A549 (cell line): ENCODE measurements around the gene PSAT1. TPM values are rescaled to one million over a fixed set of nuclear protein-coding genes. Genes with fewer than 3 reads are reported as not detected.

ENCODE experiments used
- ATAC-seq, 2 experiments: fragments of 200-7000 bp in 1 of 2; fragments of >200 bp in 1 of 2; cut with Nextera tagmentation in 1 of 2; cut with Tn5 transposase in 1 of 2; 3 replicates each; pipeline versions ENCODE4 v1.8.0 to v1.9.1; 2018 to 2020; ENCODE audit warnings: mild to moderate bottlenecking in 1 of 2, moderate library complexity in 1 of 2
- CTCF ChIA-PET: fragments of 300-600 bp; sonication (Branson Sonifier 250); formaldehyde crosslinking; extraction: SDS; loops from one replicate; lab custom pipeline; 2021; ENCODE audit warnings: antibody characterized with exemption, inconsistent platforms; lab: Yijun Ruan, JAX
- POLR2A ChIA-PET: fragments of 350-600 bp; formaldehyde crosslinking; extraction: SDS; loops from one replicate; lab custom pipeline; 2021; ENCODE audit warnings: antibody characterized with exemption, inconsistent platforms; lab: Yijun Ruan, JAX
- DNase-seq, 2 experiments: peaks; one replicate each; pipeline versions ENCODE4 v3.0.0 to v3.0.0-alpha.2; 2011 to 2016; ENCODE audit warnings: low read depth in 1 of 2, low spot score in 1 of 2
- FAIRE-seq: peaks from 2 replicates; lab custom pipeline; 2011; peaks lifted over from hg19 to GRCh38; lab: Jason Lieb, UNC
- H3K27ac ChIP-seq, 2 experiments: fragments of >200 bp; sonication (Bioruptor Twin); formaldehyde crosslinking; 3 replicates each; pipeline ENCODE4 v1.5.1; 2016 to 2017
- H3K4me1 ChIP-seq: fragments of >200 bp; sonication (Bioruptor Twin); formaldehyde crosslinking; 3 replicates; pipeline ENCODE4 v1.6.1; 2016
- H3K4me2 ChIP-seq: fragments of >200 bp; sonication (Bioruptor Twin); formaldehyde crosslinking; 3 replicates; pipeline ENCODE4 v1.6.1; 2016
- H3K4me3 ChIP-seq: fragments of >200 bp; sonication (Bioruptor Twin); formaldehyde crosslinking; 3 replicates; pipeline ENCODE4 v1.5.1; 2016
- H3K9me3 ChIP-seq: fragments of >200 bp; sonication (Bioruptor Twin); formaldehyde crosslinking; 3 replicates; pipeline ENCODE4 v1.6.1; 2016
- CHD4 ChIP-seq: fragments of 200-600 bp; sonication (generic); IDR thresholded peaks from 2 replicates; pipeline ENCODE4 v1.6.1; 2016; ENCODE audit warnings: antibody characterized with exemption, mild to moderate bottlenecking, borderline replicate concordance
- HOXB5 ChIP-seq: fragments of 250-450 bp; sonication (Bioruptor Pico); IDR thresholded peaks from 2 replicates; pipeline ENCODE4 v1.5.0; 2020; ENCODE audit warnings: mild to moderate bottlenecking, moderate library complexity
- MAFK ChIP-seq: fragments of 450-650 bp; IDR thresholded peaks from 2 replicates; pipeline ENCODE4 v1.6.1; 2014; ENCODE audit not compliant: partially characterized antibody
- MYC ChIP-seq: IDR thresholded peaks from 2 replicates; pipeline ENCODE4 v1.6.1; 2012; ENCODE audit warnings: mild to moderate bottlenecking, inconsistent platforms, low read length, improper control_type of control experiment, borderline replicate concordance
- NFE2L2 ChIP-seq: fragments of 150-350 bp; conservative IDR thresholded peaks from 2 replicates; pipeline ENCODE4 v1.6.1; 2014; ENCODE audit warnings: low read length
- ZNF302 ChIP-seq: fragments of 250-450 bp; sonication (Bioruptor Pico); IDR thresholded peaks from 2 replicates; pipeline ENCODE4 v1.9.0; 2021; ENCODE audit warnings: inconsistent platforms, mild to moderate bottlenecking, moderate library complexity
- WGBS: methylation state at CpG from one replicate; pipeline ENCODE4 v1.1.6; 2017; ENCODE audit errors: missing lambda C conversion rate; 5-methylcytosine and 5-hydroxymethylcytosine counted together
- polyA plus RNA-seq, 4 experiments: library from polyadenylated mRNA; depleted of rRNA in 3 of 4; stranded (reverse); fragments of >200 nt; fragmentation: RNase III in 1 of 4; extraction: RNeasy Plus Mini Kit Qiagen cat#74134 plus additional on column Dnase treatment in 1 of 4; gene quantifications; 2 replicates in 3 of 4; 3 replicates in 1 of 4; pipeline ENCODE4 v1.2.3, GENCODE V29; 2011 to 2017
- TF ChIP-seq, protein P1 (sequence below): IDR thresholded peaks from 2 replicates; pipeline ENCODE4 v1.6.1; 2012; ENCODE audit warnings: low read depth, borderline replicate concordance
- TF ChIP-seq, protein P2 (sequence below): fragments of >200 bp; sonication (Bioruptor Twin); formaldehyde crosslinking; IDR thresholded peaks from 3 replicates; pipeline ENCODE4 v1.6.1; 2016
- TF ChIP-seq, protein P3 (sequence below): fragments of 200-600 bp; sonication (generic); IDR thresholded peaks from 2 replicates; pipeline ENCODE4 v1.6.1; 2016; ENCODE audit warnings: antibody characterized with exemption, mild to moderate bottlenecking, moderate library complexity
- TF ChIP-seq, protein P4 (sequence below): IDR thresholded peaks from 2 replicates; pipeline ENCODE4 v1.6.1; 2012

PSAT1 gene
- polyA plus RNA-seq, 2 of the 4 experiments (the other 2 are of a cell fraction) = 200 to 529 TPM

DNA sequence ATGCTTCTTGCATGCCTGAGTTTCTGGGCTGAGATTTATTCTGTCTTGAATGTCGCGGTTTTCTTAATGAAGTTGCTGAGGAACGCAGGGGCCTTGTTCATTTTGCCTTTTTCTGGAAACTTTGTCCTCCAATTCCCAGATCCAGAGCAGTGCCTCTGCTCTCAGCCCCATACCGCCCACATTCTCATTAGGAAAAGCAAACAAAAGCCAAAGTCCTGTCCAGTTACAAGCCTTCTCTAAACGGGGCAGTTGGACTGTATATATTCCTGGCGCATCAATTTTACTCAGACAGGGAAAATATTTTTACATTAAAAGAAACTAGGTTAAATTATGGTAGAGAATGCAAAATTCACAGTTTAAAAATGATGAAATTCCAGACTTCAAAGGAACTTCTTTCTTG, 1.2 kb upstream of the PSAT1 start:
- DNase-seq = no peak
- Histone ChIP-seq H3K27ac (peak overlapping the region; percentile 97 to 99), H3K4me2 (peak overlapping the region; percentile 94), H3K4me1 (peaks cover 32% of the 10 kb centered on the region), H3K9me3 (no peaks in the 10 kb centered on the region), H3K4me3 (peak overlapping the region; percentile 48)
- POLR2A ChIA-PET = interaction anchor here (2.2 kb wide), 1 partner anchor 19 kb away, joined by 12 read pairs; no protein-coding TSS in a partner anchor
- TF ChIP-seq NFE2L2 = no peak
- no peak for TF ChIP-seq ZNF302 (CRISPR knock-in tag)
- TF ChIP-seq, protein P1, sequence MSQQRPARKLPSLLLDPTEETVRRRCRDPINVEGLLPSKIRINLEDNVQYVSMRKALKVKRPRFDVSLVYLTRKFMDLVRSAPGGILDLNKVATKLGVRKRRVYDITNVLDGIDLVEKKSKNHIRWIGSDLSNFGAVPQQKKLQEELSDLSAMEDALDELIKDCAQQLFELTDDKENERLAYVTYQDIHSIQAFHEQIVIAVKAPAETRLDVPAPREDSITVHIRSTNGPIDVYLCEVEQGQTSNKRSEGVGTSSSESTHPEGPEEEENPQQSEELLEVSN = no peak
- CTCF ChIA-PET = interaction anchor here (0.6 to 2.0 kb wide), 4 partner anchors 31 to 65 kb away, joined by 3 to 7 read pairs (median 4); no protein-coding TSS in a partner anchor
- 81% methylated on average over 6 of the region's 6 CpGs for WGBS
- ATAC-seq = no peak
- FAIRE-seq = no peak

DNA sequence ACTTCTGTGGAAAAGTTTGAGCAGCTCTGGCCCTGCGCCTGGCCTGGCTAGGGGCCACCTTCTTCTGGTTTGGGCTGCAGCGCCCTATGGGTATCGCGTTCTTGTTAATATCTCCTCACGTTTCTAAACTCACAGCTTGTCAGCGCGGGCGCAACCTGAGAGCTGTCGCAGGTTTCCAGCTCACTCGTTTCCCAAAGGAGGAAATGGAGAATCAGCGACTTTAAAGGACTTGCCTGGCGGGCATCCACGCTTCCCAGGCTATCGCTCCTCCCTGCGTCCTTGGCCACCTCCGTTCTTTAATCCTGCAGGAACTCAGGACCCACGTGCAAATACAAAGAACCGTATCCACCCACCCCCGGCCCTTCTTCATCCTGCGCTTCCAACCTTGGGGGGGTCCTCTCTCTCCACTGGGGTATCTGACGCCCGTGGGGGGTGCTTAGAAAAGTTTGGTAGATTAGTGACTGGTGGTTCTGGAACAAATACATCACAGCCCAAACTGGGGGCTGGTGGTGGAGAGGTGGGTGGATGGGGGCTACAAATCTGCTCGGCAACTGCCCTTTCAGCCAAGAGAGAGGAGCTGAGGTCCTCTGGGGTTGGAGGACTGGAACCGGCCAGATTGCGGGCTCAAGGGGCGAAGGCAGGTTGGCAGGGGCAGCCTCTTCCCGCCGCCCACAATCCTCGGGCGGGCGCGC, 578 bp upstream of the PSAT1 start:
- DNase-seq = peak; percentile 49 to 56
- H3K4me3 ChIP-seq = peak overlapping the region; percentile 48
- WGBS = 15% methylated on average over 23 of the region's 32 CpGs
- H3K9me3 ChIP-seq = no peaks in the 10 kb centered on the region
- H3K4me2 ChIP-seq = peak overlapping the region; percentile 94
- POLR2A ChIA-PET = interaction anchor here (0.6 to 2.2 kb wide), 24 partner anchors 8 to 1305 kb away, joined by 3 to 12 read pairs (median 4); partner anchors contain the start of genes CEP78 and TLE4
- peaks cover 38% of the 10 kb centered on the region for H3K4me1 ChIP-seq
- no peak for FAIRE-seq
- CTCF ChIA-PET = interaction anchor here (0.9 to 2.0 kb wide), 4 partner anchors 32 to 41 kb away, joined by 3 to 7 read pairs (median 3); no protein-coding TSS in a partner anchor
- peak overlapping the region; percentile 97 to 99 for H3K27ac ChIP-seq
- peak; percentile 26 to 60 for ATAC-seq
- TF ChIP-seq, protein P2, sequence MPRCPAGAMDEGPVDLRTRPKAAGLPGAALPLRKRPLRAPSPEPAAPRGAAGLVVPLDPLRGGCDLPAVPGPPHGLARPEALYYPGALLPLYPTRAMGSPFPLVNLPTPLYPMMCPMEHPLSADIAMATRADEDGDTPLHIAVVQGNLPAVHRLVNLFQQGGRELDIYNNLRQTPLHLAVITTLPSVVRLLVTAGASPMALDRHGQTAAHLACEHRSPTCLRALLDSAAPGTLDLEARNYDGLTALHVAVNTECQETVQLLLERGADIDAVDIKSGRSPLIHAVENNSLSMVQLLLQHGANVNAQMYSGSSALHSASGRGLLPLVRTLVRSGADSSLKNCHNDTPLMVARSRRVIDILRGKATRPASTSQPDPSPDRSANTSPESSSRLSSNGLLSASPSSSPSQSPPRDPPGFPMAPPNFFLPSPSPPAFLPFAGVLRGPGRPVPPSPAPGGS = no peak
- TF ChIP-seq, protein P3, sequence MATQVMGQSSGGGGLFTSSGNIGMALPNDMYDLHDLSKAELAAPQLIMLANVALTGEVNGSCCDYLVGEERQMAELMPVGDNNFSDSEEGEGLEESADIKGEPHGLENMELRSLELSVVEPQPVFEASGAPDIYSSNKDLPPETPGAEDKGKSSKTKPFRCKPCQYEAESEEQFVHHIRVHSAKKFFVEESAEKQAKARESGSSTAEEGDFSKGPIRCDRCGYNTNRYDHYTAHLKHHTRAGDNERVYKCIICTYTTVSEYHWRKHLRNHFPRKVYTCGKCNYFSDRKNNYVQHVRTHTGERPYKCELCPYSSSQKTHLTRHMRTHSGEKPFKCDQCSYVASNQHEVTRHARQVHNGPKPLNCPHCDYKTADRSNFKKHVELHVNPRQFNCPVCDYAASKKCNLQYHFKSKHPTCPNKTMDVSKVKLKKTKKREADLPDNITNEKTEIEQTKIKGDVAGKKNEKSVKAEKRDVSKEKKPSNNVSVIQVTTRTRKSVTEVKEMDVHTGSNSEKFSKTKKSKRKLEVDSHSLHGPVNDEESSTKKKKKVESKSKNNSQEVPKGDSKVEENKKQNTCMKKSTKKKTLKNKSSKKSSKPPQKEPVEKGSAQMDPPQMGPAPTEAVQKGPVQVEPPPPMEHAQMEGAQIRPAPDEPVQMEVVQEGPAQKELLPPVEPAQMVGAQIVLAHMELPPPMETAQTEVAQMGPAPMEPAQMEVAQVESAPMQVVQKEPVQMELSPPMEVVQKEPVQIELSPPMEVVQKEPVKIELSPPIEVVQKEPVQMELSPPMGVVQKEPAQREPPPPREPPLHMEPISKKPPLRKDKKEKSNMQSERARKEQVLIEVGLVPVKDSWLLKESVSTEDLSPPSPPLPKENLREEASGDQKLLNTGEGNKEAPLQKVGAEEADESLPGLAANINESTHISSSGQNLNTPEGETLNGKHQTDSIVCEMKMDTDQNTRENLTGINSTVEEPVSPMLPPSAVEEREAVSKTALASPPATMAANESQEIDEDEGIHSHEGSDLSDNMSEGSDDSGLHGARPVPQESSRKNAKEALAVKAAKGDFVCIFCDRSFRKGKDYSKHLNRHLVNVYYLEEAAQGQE = no peak
- no peak for TF ChIP-seq CHD4
- 0 out of 2 replicates have a peak, but pooled peaks have one; percentile 6 for TF ChIP-seq MYC
- TF ChIP-seq, all 56 proteins: peak for 1

DNA sequence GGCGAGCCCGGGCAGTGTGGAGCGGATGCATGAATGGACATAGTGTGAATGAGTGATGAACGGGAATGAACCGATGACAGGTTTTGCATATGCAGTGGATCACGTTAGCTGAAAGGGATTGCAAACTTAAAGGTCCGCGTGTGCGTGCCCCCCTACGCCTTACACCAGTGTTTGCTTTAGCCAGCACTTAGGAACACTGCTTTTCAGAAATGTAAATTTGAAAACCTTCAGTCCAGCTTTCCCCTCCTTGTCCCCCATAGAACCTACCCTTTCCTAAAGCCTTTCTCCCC, 692 bp downstream of the PSAT1 start:
- Histone ChIP-seq H3K27ac (peak overlapping the region; percentile 97 to 99), H3K4me1 (peaks cover 44% of the 10 kb centered on the region), H3K4me2 (peak overlapping the region; percentile 83), H3K4me3 (peak overlapping the region; percentile 75), H3K9me3 (no peaks in the 10 kb centered on the region)
- TF ChIP-seq HOXB5 = 0 out of 2 replicates have a peak, but pooled peaks have one; percentile 30
- TF ChIP-seq, protein P4, sequence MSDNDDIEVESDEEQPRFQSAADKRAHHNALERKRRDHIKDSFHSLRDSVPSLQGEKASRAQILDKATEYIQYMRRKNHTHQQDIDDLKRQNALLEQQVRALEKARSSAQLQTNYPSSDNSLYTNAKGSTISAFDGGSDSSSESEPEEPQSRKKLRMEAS = no peak
- TF ChIP-seq, protein P2 = no peak
- TF ChIP-seq MAFK = no peak
- TF ChIP-seq, protein P1 = no peak
- FAIRE-seq (no peak), DNase-seq (peak in 1 of 2 experiments; percentile 31), ATAC-seq (peak in 1 of 2 experiments; percentile 31; a peak in 2 of 6 replicates)
- WGBS = under 1% methylated on average over 10 of the region's 10 CpGs
- ChIA-PET POLR2A (interaction anchor here (1.2 to 2.2 kb wide), 6 partner anchors 9 to 61 kb away, joined by 3 to 12 read pairs (median 6); partner anchors contain the start of gene CEP78), CTCF (interaction anchor here (1.2 to 2.0 kb wide), 3 partner anchors 37 to 42 kb away, joined by 3 to 7 read pairs (median 7); no protein-coding TSS in a partner anchor)
